Stimulated activated effector memory CD8-positive, alpha-beta T cell treated with anti-CD3 and anti-CD28 coated beads, Interleukin-12 subunit alpha, Interleukin-12 subunit beta, amount 100 ng/mL, for 72 hours (primary cell): ENCODE results near the gene IFNGR1.
"Not testable (repeated sequence)": the region's sequence is repeated elsewhere in the genome, so short reads cannot be mapped to it uniquely, and the experiment has no call there.

Experiments
- ATAC-seq: fragments of 150-1000 bp; cut with Tn5 transposase; 2 replicates; pipeline ENCODE4 v1.10.0; 2021
- DNase-seq, 2 donors: peaks; one replicate each; pipeline ENCODE4 v3.0.0; 2021 to 2022; ENCODE audit warnings: low spot score in 2 of 2
- H3K27ac Mint-ChIP-seq: one replicate; pipeline ENCODE4 v1.8.0; 2022; ENCODE audit warnings: mild to moderate bottlenecking, mixed read lengths
- H3K36me3 Mint-ChIP-seq: one replicate; pipeline ENCODE4 v1.8.0; 2022; ENCODE audit warnings: mild to moderate bottlenecking, mixed read lengths
- H3K4me1 Mint-ChIP-seq: one replicate; pipeline ENCODE4 v1.8.0; 2022; ENCODE audit warnings: mixed read lengths
- H3K4me3 Mint-ChIP-seq: one replicate; pipeline ENCODE4 v1.8.0; 2022; ENCODE audit warnings: mild to moderate bottlenecking, mixed read lengths
- H3K9me3 Mint-ChIP-seq: one replicate; pipeline ENCODE4 v1.8.0; 2022; ENCODE audit warnings: mixed read lengths

The IFNGR1 gene

DNA sequence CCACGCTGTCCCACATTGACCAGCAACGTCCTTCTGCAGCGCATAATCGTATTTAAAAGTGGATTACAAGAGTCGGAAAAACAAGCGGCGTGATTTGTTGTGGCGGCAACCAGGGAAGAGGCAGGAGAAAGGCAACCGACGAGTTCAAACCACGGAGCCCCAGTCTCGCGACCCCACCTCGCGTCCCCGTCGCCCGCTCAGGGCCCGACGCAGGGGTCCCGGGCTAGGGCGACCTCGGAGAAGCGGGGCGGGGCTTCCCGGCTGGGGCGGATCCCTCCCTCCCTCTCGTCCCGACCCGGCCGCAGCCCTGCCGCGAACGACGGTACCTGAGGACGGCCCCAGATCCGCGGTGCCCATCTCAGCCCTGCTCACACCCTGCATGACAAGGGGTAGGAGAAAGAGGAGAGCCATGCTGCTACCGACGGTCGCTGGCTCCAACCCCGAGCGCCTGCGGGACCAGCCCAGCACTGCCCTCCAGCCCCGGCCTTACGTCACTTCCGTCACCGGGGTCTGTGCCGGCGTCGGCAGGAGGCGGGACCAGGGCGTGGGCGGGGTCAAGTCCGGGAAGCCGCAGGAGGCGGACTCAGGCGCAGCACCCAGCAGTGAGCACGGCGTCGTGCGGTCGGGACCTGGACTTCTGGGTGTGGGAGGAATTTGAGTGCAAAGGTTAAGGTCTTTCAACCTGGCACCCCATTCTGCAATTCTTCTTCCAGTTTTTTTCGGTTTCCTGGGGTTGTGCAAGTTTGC, at the start of gene IFNGR1:
TSS of gene IFNGR1 (minus strand) at position 469 of the 747 bp plus-strand sequence. CDS start at position 411, 58 bp downstream.
- ATAC-seq (peak; percentile 86), DNase-seq (peak; percentile 93 to 98)
- peak within 1 kb of the TSS; percentile 84 for H3K4me3 Mint-ChIP-seq
- peak within 1 kb of the TSS; percentile 96 for H3K27ac Mint-ChIP-seq
- H3K36me3 Mint-ChIP-seq: peaks cover 11% of the 10 kb centered on the region
- peaks cover 58% of the 10 kb centered on the region for H3K4me1 Mint-ChIP-seq
- H3K9me3 Mint-ChIP-seq: no peaks in the 10 kb centered on the region

DNA sequence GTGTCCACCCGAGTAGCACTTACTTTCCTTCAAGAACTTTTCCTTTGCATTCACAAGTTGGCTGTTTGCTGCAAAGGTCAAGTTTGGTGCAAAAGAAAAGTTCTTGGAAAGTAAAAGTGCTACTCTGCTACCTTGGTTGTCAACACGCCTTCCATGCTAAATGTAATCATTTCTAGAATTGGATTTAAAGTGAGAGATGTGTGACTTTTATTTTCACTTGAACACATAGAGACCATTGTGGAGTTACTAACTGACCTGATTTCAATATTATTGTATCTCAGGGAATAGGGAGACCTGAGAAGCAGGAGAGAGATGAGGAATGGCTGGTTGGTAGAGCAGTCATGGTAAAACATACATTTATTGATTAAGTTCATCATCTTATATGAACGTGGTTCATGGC, 49.7 kb upstream of the IFNGR1 start:
- DNase-seq (no peak), ATAC-seq (peak; percentile 44)
- H3K27ac Mint-ChIP-seq: no peak overlapping the region
- no peaks in the 10 kb centered on the region for H3K36me3 Mint-ChIP-seq
- H3K4me1 Mint-ChIP-seq: peaks cover 16% of the 10 kb centered on the region
- no peak overlapping the region for H3K4me3 Mint-ChIP-seq
- peaks cover 3% of the 10 kb centered on the region for H3K9me3 Mint-ChIP-seq

GRCh38 chr6:137266309-137266586, 47.1 kb upstream of the IFNGR1 start:
- no peak for ATAC-seq
- no peak overlapping the region for H3K27ac Mint-ChIP-seq
- H3K4me3 Mint-ChIP-seq: no peak overlapping the region
- DNase-seq: no peak
- peaks cover 3% of the 10 kb centered on the region for H3K9me3 Mint-ChIP-seq
- H3K4me1 Mint-ChIP-seq: peaks cover 34% of the 10 kb centered on the region
- no peaks in the 10 kb centered on the region for H3K36me3 Mint-ChIP-seq

DNA sequence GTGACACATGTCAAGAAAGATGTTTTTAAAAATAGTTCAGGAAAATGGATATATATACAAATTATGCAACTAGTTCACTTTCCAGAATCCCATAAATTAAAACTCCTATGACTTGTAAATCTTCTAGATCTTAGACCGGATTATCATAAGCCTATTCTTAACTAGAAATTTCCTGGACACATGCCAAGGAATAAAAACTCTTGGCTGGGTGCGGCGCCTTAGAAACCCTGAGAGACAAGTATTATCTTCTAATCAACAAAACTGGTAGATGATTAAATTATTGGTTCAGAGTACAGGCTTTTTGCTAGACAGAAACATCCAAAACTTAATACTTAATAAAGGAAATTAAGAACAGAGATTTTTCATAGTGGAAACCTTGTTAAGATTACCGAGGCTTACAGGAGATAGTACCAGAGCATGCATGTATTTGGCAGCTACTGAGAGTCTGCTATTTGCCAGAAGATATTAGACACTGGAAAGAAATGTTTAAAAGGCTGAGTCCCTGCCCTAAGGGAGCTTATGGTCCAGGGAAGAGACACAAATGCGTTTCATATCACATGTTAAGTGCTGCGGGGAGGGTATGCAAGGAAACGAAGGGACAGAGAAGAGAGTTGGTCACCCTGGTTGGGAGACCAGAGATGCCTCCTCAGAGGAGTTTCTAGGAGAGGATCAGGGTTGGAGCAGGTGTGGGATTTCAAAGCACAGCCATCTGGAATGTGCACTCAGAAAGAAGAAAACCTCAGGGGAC, 46.5 kb upstream of the IFNGR1 start:
- ATAC-seq: no peak
- no peak for DNase-seq
- Mint-ChIP-seq H3K4me1 (peaks cover 40% of the 10 kb centered on the region), H3K27ac (no peak overlapping the region), H3K4me3 (no peak overlapping the region), H3K36me3 (no peaks in the 10 kb centered on the region), H3K9me3 (peaks cover 3% of the 10 kb centered on the region)

DNA sequence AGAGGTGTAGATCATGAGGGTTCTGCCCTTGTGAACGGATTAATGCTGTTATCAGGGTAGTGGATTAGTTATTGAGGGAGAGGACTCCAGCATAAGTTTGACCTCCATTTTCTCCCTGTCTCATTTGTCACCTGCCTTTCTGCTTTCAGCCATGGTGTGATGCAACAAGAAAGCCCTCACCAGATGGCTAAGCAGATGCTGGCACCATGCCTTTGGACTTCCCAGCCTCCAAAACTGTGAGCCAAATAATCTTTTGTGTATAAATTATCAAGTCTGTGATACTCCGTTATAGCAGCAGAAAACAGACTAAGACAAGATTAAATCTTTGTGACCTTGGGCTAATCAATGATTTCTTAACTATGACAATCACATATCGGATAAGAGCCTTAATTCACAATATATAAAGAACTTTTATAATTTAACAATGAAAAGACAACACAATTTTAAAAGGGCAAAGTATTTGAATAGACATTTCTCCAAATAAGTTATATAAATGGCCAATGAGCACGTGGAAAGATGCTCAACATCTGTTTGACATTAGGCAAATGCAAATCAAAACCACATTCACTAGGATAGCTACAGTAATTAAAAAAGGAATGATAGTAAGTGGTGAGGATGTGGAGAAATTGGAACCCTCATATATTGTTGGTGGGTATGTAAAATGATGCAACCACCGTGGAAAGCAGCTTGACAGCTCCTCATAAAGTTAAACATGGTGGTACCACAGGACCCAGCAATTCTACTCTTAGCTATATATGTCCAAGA, 45.3 kb upstream of the IFNGR1 start:
- no peak for ATAC-seq
- no peak overlapping the region for H3K4me3 Mint-ChIP-seq
- peaks cover 3% of the 10 kb centered on the region for H3K9me3 Mint-ChIP-seq
- no peak overlapping the region for H3K27ac Mint-ChIP-seq
- H3K4me1 Mint-ChIP-seq: peaks cover 38% of the 10 kb centered on the region
- DNase-seq: no peak
- no peaks in the 10 kb centered on the region for H3K36me3 Mint-ChIP-seq

DNA sequence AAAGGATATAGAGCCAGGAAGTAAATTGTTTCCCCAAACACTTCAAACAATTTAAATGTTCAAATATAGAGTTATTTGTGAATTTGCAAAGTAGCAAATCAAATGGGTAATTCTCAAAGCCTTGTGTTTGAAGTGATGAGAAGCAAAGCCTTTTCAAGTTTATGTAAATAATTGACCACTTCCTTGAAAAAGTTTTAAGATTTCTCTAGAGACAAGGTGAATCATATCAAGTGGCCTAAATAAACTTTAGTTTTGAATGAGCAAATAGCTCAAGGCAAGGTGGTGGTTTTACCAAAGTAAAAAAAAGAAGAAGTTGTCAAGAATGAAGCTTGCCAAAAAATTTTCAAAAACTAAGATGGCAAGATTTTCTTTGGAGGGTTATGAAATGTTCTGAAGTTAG, 42.6 kb upstream of the IFNGR1 start:
- Mint-ChIP-seq H3K4me3 (no peak overlapping the region), H3K36me3 (no peaks in the 10 kb centered on the region), H3K4me1 (peaks cover 44% of the 10 kb centered on the region), H3K9me3 (peaks cover 3% of the 10 kb centered on the region), H3K27ac (no peak overlapping the region)
- DNase-seq (no peak), ATAC-seq (peak; percentile 82)

GRCh38 chr6:137261361-137261760, 42.2 kb upstream of the IFNGR1 start:
- no peak for DNase-seq
- no peak overlapping the region for H3K27ac Mint-ChIP-seq
- H3K4me1 Mint-ChIP-seq: peaks cover 44% of the 10 kb centered on the region
- H3K4me3 Mint-ChIP-seq: no peak overlapping the region
- peaks cover 3% of the 10 kb centered on the region for H3K9me3 Mint-ChIP-seq
- no peak for ATAC-seq
- H3K36me3 Mint-ChIP-seq: no peaks in the 10 kb centered on the region

DNA sequence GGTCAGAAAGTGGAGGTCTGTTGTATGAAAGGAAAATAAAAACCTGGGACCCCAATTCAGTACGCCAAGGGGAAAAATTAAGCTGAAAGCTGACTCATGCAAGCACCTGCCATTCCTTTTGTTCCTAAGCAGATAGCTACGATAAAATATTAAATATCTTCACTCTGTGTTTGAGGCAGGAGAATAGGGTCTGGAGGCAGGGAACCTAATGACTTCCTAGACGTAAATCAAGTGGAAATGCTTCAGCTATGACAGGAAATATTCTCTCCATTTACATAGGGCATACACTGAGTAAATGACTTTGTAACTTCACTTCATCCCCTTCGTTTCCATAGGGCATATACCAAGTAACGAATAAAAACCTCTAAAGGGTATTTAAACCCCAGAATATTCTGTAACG, 41.0 kb upstream of the IFNGR1 start:
- no peaks in the 10 kb centered on the region for H3K36me3 Mint-ChIP-seq
- no peak overlapping the region for H3K4me3 Mint-ChIP-seq
- DNase-seq (no peak), ATAC-seq (no peak)
- no peak overlapping the region for H3K27ac Mint-ChIP-seq
- H3K4me1 Mint-ChIP-seq: peaks cover 44% of the 10 kb centered on the region
- peaks cover 3% of the 10 kb centered on the region for H3K9me3 Mint-ChIP-seq

- Mint-ChIP-seq H3K4me3 (no peak overlapping the region), H3K36me3 (no peaks in the 10 kb centered on the region), H3K27ac (no peak overlapping the region), H3K9me3 (peaks cover 5% of the 10 kb centered on the region), H3K4me1 (peaks cover 44% of the 10 kb centered on the region)
- DNase-seq (no peak), ATAC-seq (no peak)
Measured at GRCh38 chr6:137259349-137259748, 40.2 kb upstream of the IFNGR1 start.

GRCh38 chr6:137258170-137258569, 39.0 kb upstream of the IFNGR1 start:
- Mint-ChIP-seq H3K4me3 (no peak overlapping the region), H3K36me3 (no peaks in the 10 kb centered on the region), H3K4me1 (peaks cover 44% of the 10 kb centered on the region), H3K27ac (no peak overlapping the region), H3K9me3 (peaks cover 6% of the 10 kb centered on the region)
- ATAC-seq (peak; percentile 97), DNase-seq (no peak)

- ATAC-seq (no peak), DNase-seq (no peak)
- Mint-ChIP-seq H3K4me1 (peaks cover 28% of the 10 kb centered on the region), H3K36me3 (no peaks in the 10 kb centered on the region), H3K27ac (no peak overlapping the region), H3K4me3 (no peak overlapping the region), H3K9me3 (peaks cover 7% of the 10 kb centered on the region)
Measured at GRCh38 chr6:137256350-137257103, 37.3 kb upstream of the IFNGR1 start.

GRCh38 chr6:137254966-137255365, 35.8 kb upstream of the IFNGR1 start:
- no peak for DNase-seq
- peaks cover 16% of the 10 kb centered on the region for H3K4me1 Mint-ChIP-seq
- peaks cover 7% of the 10 kb centered on the region for H3K9me3 Mint-ChIP-seq
- ATAC-seq: no peak
- no peak overlapping the region for H3K4me3 Mint-ChIP-seq
- H3K27ac Mint-ChIP-seq: no peak overlapping the region
- H3K36me3 Mint-ChIP-seq: no peaks in the 10 kb centered on the region

DNA sequence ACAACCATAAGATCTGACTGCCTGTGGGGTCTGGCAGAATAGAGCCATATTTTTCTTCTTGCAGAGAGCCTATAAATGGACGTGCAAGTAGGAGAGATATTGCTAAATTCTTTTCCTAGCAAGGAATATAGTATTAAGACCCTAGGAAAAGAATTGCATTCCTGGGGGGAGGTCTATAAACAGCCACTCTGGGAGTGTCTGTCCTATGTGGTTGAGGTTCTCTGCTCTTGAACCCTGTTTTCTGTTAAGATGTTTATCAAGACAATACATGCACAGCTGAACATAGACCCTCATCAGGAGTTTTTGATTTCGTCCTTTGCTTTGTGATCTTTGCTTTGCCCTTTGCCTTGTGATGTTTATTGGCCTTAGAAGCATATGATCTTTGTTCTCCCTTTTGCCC, 35.2 kb upstream of the IFNGR1 start:
- DNase-seq, H3K36me3 Mint-ChIP-seq, H3K4me3 Mint-ChIP-seq, H3K9me3 Mint-ChIP-seq, ATAC-seq, H3K27ac Mint-ChIP-seq: not testable (repeated sequence)
- H3K4me1 Mint-ChIP-seq: peaks cover 16% of the 10 kb centered on the region

DNA sequence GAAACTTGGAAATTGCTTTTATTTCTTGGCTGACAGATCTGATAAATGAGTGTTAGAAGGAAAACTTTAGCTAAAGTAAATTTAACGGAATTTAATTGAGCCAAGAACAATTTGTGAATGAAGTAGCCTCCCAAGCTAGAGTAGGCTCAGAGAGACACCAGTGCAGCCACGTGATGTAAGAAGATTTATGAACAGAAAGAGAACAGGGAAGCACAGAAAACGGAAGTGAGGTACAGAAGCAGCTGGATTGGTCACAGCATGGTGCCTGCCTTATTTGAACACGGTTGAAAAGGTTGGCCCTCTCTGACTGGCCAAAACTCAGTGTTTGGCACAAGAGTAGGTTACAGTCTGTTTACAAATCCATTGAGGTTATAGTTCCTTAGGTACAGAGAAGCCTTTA, 29.5 kb upstream of the IFNGR1 start:
- no peaks in the 10 kb centered on the region for H3K4me1 Mint-ChIP-seq
- no peak for DNase-seq
- no peak overlapping the region for H3K4me3 Mint-ChIP-seq
- ATAC-seq: no peak
- no peak overlapping the region for H3K27ac Mint-ChIP-seq
- no peaks in the 10 kb centered on the region for H3K36me3 Mint-ChIP-seq
- H3K9me3 Mint-ChIP-seq: peaks cover 2% of the 10 kb centered on the region

DNA sequence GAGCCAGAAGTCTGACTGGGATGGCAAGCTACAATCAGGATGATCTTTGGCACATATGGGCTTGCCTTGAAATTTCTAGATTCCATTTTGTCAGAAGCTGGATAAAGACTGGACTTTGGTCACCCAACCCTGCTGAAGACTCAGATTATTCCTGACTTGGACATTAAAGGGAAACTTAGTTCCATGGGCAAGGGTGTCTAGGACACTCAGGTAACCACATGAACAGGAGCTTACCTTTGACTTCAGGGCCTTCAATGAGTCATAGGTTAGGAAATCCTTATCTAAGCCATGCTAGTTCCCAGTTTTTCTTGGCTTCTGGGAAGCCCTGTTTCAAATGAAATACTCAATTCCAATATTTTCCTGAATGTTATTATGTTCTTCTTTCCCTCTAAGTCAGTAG, 28.5 kb upstream of the IFNGR1 start:
- no peaks in the 10 kb centered on the region for H3K4me1 Mint-ChIP-seq
- DNase-seq: no peak
- no peak for ATAC-seq
- H3K36me3 Mint-ChIP-seq: no peaks in the 10 kb centered on the region
- H3K4me3 Mint-ChIP-seq: no peak overlapping the region
- no peaks in the 10 kb centered on the region for H3K9me3 Mint-ChIP-seq
- H3K27ac Mint-ChIP-seq: no peak overlapping the region
